Stomach (tissue), 9 donors: ENCODE measurements around the gene C10orf71. TPM values are rescaled to one million over a fixed set of nuclear protein-coding genes. Genes with fewer than 3 reads are reported as not detected.

ENCODE experiments used
- DNase-seq, 2 donors: peaks; one replicate each; pipeline versions ENCODE4 v3.0.0 to v3.0.0-alpha.2; 2013 to 2019
- H3K27ac ChIP-seq, 5 donors: fragments of 200-600 bp in 4 of 5; sonication (generic) in 4 of 5; one replicate each; pipeline ENCODE4 v1.5.1; 2013 to 2019; ENCODE audit warnings: mild to moderate bottlenecking in 1 of 5, moderate library complexity in 1 of 5
- H3K27me3 ChIP-seq, 3 donors: fragments of 200-600 bp; sonication (generic); one replicate each; pipeline ENCODE4 v1.5.1; 2017 to 2019; ENCODE audit warnings: mixed run types in 1 of 3
- H3K36me3 ChIP-seq, 4 donors: fragments of 200-600 bp; sonication (generic); 1 replicate in 3 of 4; 2 replicates in 1 of 4; pipeline ENCODE4 v1.5.1; 2016 to 2019
- H3K4me1 ChIP-seq, 4 donors: fragments of 200-600 bp; sonication (generic); one replicate each; pipeline ENCODE4 v1.5.1; 2016 to 2019
- H3K4me3 ChIP-seq, 4 donors: fragments of 200-600 bp; sonication (generic) in 3 of 4; one replicate each; pipeline ENCODE4 v1.5.1; 2016 to 2019; ENCODE audit warnings: mild to moderate bottlenecking in 1 of 4
- H3K9me3 ChIP-seq, 4 donors: fragments of 200-600 bp; sonication (generic); one replicate each; pipeline ENCODE4 v1.5.1; 2016 to 2019
- CTCF ChIP-seq, 7 experiments: fragments of 450-650 bp in 4 of 7; fragments of 200-600 bp in 3 of 7; sonication (generic) in 3 of 7; IDR thresholded peaks; one replicate each; pipeline ENCODE4 v1.5.1; 2016 to 2019; ENCODE audit warnings: antibody characterized with exemption in 7 of 7, control low read depth in 2 of 7, mild to moderate bottlenecking in 1 of 7
- EP300 ChIP-seq: sonication (generic); formaldehyde crosslinking; IDR thresholded peaks from one replicate; pipeline ENCODE4 v1.6.1; 2017; ENCODE audit warnings: antibody characterized with exemption
- POLR2A ChIP-seq, 4 donors: fragments of 450-650 bp; IDR thresholded peaks; one replicate each; pipeline ENCODE4 v1.6.1; 2016; ENCODE audit warnings: antibody characterized with exemption in 4 of 4, control low read depth in 2 of 4, mild to moderate bottlenecking in 1 of 4, moderate library complexity in 1 of 4
- POLR2AphosphoS5 ChIP-seq, 3 donors: sonication (generic); formaldehyde crosslinking; IDR thresholded peaks; one replicate each; pipeline ENCODE4 v1.6.1; 2016; ENCODE audit warnings: antibody characterized with exemption in 3 of 3
- WGBS, 5 donors: extraction: QIAGEN DNeasy Blood & Tissue Kit in 3 of 5; methylation state at CpG; one replicate each; pipeline versions ENCODE4 v1.1.5 to v1.1.7; 2013 to 2018; 5-methylcytosine and 5-hydroxymethylcytosine counted together
- intact Hi-C: fragments of 100-400 bp; cut with DNase I; formaldehyde crosslinking; loops from one replicate; pipeline ENCODE4 v1.15.1; 2023; ENCODE audit warnings: low total_unique reads
- polyA plus RNA-seq, 3 donors: library from polyadenylated mRNA; stranded (reverse); fragments of 200-250 nt; gene quantifications; one replicate each; pipeline ENCODE4 v1.2.3, GENCODE V29; 2013
- total RNA-seq, 5 donors: library from RNA; depleted of rRNA; stranded (reverse); fragments of >200 nt; gene quantifications; one replicate each; pipeline versions ENCODE4 v1.1.0 to v1.2.3, GENCODE V29; 2014 to 2016
- donor health status: healthy with polysubstance abuse.
- donor health status: Bipolar disorder and iron deficiency.
- donor health status: healthy.

The C10orf71 gene
- total and polyA plus RNA-seq, 8 donors = 0.18 TPM; not detected in 7

DNA sequence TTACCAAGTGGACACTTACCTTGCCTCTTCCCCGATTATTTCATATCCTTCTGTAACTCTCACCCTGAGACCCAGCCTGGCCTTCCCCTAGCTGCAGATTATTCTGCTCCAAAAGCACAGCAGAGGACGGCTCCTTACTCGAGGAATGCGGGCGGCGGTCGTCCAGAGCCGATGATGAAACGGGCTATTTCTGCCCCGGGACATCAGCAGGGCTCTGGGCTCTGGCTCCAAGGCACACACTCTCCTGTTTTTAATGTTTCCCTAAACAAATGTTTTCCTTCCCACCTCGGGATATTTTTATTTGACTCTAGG lies 343 bp upstream of the C10orf71 start:
- peaks cover 4 to 19% (median 10%) of the 10 kb centered on the region in 4 donors for H3K4me1 ChIP-seq
- no peak overlapping the region for H3K4me3 ChIP-seq
- 20 to 37% (median 25%) methylated on average over 11 of the region's 11 CpGs for WGBS, 5 donors
- intact Hi-C loops = no loop called here
- no peaks in the 10 kb centered on the region for H3K9me3 ChIP-seq
- TF ChIP-seq EP300 = no peak
- no peak for TF ChIP-seq POLR2AphosphoS5 (IDR thresholded peaks at IDR 0.05)
- H3K27ac ChIP-seq = no peak overlapping the region
- no peaks in the 10 kb centered on the region for H3K36me3 ChIP-seq
- peaks cover 0 to 5% (median 0%) of the 10 kb centered on the region in 3 donors for H3K27me3 ChIP-seq
- DNase-seq = peak in 1 of 2 donors; percentile 51

GRCh38 chr10:49299816-49300139 lies 808 bp downstream of the C10orf71 start:
- 77 to 84% (median 82%) methylated on average over 4 to 5 of the region's 5 CpGs for WGBS, 5 donors

GRCh38 chr10:49300140-49300974 lies 1.4 kb downstream of the C10orf71 start:
- peaks cover 4 to 19% (median 10%) of the 10 kb centered on the region in 4 donors for H3K4me1 ChIP-seq
- DNase-seq = peak in 1 of 2 donors; percentile 51
- no peak overlapping the region for H3K27ac ChIP-seq
- WGBS, 5 donors = 59 to 73% (median 67%) methylated on average over 6 of the region's 6 CpGs
- intact Hi-C loops = no loop called here
- no peaks in the 10 kb centered on the region for H3K36me3 ChIP-seq
- peaks cover 0 to 14% (median 0%) of the 10 kb centered on the region in 3 donors for H3K27me3 ChIP-seq
- no peak overlapping the region for H3K4me3 ChIP-seq
- TF ChIP-seq POLR2AphosphoS5 (IDR thresholded peaks at IDR 0.05) = no peak
- TF ChIP-seq POLR2A (IDR thresholded peaks at IDR 0.05) = no peak
- TF ChIP-seq EP300 = no peak
- TF ChIP-seq CTCF (IDR thresholded peaks at IDR 0.05) = no peak
- no peaks in the 10 kb centered on the region for H3K9me3 ChIP-seq

More at GRCh38 chr10:49299816-49300139, 808 bp downstream of the C10orf71 start:
- TF ChIP-seq POLR2AphosphoS5 (IDR thresholded peaks at IDR 0.05) (no peak), EP300 (no peak), POLR2A (IDR thresholded peaks at IDR 0.05) (no peak), CTCF (IDR thresholded peaks at IDR 0.05) (no peak)
- Histone ChIP-seq H3K4me1 (peaks cover 4 to 19% (median 10%) of the 10 kb centered on the region in 4 donors), H3K4me3 (no peak overlapping the region), H3K27me3 (peaks cover 0 to 11% (median 0%) of the 10 kb centered on the region in 3 donors), H3K9me3 (no peaks in the 10 kb centered on the region), H3K27ac (no peak overlapping the region), H3K36me3 (no peaks in the 10 kb centered on the region)
- intact Hi-C loops = no loop called here
- no peak for DNase-seq

- intact Hi-C loops = no loop called here
- H3K4me3 ChIP-seq = no peak overlapping the region
- peaks cover 0 to 14% (median 0%) of the 10 kb centered on the region in 3 donors for H3K27me3 ChIP-seq
- DNase-seq = no peak
- no peaks in the 10 kb centered on the region for H3K9me3 ChIP-seq
- H3K4me1 ChIP-seq = peaks cover 4 to 19% (median 10%) of the 10 kb centered on the region in 4 donors
- H3K27ac ChIP-seq = no peak overlapping the region
- no peaks in the 10 kb centered on the region for H3K36me3 ChIP-seq
- no peak for TF ChIP-seq POLR2AphosphoS5 (IDR thresholded peaks at IDR 0.05)
- TF ChIP-seq EP300 = no peak
- no peak for TF ChIP-seq POLR2A (IDR thresholded peaks at IDR 0.05)
- no peak for TF ChIP-seq CTCF (IDR thresholded peaks at IDR 0.05)
- WGBS, 5 donors = 87 to 100% (median 100%) methylated on average over 1 of the region's 1 CpG
These were observed 2.3 kb downstream of the C10orf71 start for GRCh38 chr10:49301302-49301701.

GRCh38 chr10:49302088-49302487 lies 3.1 kb downstream of the C10orf71 start:
- Histone ChIP-seq H3K36me3 (no peaks in the 10 kb centered on the region), H3K4me3 (no peak overlapping the region), H3K9me3 (no peaks in the 10 kb centered on the region), H3K27ac (no peak overlapping the region), H3K27me3 (peaks cover 0 to 9% (median 0%) of the 10 kb centered on the region in 3 donors), H3K4me1 (peaks cover 4 to 19% (median 10%) of the 10 kb centered on the region in 4 donors)
- intact Hi-C loops = no loop called here
- 17 to 83% (median 71%) methylated on average over 1 to 2 of the region's 2 CpGs for WGBS, 5 donors
- no peak for DNase-seq
- TF ChIP-seq POLR2A (IDR thresholded peaks at IDR 0.05) (no peak), CTCF (IDR thresholded peaks at IDR 0.05) (no peak), EP300 (no peak), POLR2AphosphoS5 (IDR thresholded peaks at IDR 0.05) (no peak)
